Measurements from ENCODE around the gene SCIMP.
"Not testable (repeated sequence)": the region's sequence is repeated elsewhere in the genome, so short reads cannot be mapped to it uniquely, and the experiment has no call there.

Gene SCIMP

DNA sequence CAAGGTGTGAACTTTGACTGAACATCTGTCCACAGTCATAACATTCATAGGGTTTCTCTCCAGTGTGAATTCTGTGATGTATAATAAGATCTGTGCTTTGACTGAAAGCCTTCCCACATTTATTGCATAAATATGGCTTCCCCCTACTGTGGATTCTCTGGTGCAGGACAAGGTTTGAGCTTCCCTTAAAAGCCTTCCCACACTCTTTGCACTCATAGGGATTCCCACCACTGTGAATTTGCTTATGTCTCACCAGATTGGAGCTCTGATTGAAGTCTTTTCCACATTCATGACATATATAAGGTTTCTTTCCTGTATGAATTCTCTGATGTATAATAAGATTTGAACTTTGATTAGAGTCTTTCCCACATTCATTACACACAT, 51.3 kb downstream of the SCIMP start:
- no peak for DNase-seq

DNA sequence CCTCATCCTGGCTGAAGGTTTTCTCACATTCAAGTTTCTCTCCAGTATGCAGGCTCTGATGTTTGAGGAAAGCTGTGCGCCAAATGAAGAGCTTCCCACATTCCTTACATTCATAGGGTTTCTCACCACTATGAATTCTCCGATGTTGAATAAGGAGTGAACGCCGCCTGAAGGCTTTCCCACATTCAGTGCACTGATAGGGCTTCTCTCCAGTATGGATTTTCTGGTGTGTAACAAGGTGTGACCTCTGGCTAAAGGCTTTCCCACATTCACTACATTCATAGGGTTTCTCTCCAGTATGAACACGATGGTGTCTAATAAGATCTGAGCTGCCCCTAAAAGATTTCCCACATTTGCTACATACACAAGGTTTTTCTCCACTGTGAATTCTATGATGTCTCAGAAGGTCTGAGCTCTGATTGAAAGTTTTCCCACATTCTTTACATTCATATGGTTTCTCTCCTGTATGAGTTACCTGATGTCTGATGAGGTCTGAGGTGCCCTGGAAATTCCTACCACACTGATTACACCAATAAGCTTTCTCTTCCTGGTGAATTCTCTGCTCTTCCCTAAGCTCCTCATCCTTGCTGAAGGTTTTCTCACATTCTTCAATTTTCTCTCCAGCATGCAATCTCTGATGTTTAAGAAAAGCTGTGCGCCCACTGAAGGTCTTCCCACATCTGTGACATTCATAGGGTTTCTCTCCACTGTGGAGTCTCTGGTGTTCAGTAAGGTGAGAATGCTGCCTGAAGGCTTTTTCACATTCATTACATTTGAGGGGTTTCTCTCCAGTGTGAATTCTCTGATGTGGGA, 51.9 kb downstream of the SCIMP start:
- DNase-seq = no peak

DNA sequence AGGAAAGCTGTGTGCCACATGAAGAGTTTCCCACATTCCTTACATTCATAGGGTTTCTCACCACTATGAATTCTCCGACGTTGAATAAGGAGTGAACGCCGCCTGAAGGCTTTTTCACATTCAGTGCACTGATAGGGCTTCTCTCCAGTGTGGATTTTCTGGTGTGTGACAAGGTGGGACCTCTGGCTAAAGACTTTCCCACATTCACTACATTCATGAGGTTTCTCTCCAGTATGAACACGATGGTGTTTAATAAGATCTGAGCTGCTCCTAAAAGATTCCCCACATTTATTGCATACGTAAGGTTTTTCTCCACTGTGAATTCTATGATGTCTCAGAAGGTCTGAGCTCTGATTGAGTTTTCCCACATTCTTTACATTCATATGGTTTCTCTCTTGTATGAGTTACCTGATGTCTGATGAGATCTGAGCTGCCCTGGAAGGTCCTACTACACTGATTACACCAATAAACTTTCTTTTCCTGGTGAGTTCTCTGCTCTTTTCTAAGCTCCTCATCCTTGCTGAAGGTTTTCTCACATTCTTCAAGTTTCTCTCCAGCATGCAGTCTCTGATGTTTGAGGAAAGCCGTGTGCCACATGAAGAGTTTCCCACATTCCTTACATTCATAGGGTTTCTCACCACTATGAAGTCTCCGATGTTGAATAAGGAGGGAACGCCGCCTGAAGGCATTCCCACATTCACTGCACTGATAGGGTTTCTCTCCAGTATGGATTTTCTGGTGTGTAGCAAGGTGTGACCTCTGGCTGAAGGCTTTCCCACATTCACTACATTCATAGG, 53.0 kb downstream of the SCIMP start:
- no peak for DNase-seq

DNA sequence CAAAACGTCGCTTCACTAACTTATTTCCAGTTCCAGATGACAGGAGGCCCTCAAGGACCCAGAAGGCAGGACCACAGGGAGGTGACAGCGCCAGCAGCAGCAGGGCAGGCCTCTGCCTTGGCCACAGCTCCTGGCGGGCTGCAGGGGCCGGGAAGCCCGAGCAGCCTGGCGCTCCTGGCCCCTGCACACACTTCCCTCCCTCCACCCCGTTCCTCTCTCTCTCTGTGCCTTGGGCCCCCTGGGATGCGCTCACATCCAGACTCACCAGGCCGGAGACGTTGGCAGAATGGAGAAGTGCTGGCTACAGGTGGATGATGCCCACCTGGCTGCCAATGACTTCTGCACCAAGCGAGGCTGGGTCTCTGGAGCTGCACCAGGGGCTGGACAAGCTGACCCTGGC, 55.7 kb downstream of the SCIMP start:
- DNase-seq = no peak

DNA sequence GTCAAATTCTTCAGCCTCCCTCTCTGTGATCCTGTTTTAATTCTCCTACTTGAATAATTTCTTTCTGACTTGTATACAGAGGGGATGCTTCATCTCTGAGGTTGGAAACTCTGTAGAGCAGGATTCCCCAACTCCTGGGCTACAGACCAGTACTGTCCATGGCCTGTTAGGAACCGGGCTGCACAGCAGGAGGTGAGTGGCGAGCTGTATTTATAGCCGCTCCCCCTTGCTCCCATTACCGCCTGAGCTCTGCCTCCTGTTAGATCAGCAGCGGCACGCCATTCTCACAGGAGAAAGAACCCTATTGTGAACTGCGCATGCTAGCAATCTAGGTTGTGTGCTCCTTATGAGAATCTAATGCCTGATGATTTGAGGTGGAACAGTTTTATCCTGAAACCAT, 59.6 kb downstream of the SCIMP start:
- not testable (repeated sequence) for DNase-seq

DNA sequence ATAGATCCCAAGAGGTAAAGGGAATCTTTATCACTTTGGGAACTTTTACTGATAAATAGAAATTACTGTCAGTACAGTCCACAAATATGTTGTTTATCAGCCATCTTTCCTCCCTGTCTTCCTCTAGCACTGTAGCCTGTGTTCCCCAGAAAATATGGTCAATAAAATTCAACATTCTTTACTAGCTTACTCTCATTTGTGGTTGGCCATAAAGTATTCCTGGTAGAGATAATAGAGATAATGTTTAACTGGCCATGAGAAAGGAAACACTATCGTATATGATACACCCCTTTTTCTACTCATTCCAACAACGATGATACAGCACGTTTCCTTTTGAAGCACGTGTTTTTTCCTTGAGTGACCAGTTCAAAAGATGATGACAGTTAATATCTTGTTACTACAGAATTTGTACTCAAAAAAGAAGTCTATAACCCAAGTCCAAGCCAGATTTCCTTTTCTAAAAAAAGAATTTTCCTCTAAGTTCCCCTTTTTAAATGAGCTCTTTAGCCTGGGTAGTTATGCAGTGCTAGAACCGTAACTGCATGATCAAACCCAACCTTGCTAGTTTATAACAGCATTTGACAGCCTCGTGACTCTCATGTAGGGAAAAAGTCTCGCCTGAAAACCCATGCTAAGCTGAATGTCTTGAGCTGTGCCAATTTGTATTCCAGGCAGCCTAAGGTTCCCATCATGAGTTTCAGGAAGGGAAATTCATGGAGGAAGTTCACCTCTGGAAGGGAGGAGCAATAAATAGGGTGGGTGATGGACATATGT, 68.7 kb downstream of the SCIMP start:
- not testable (repeated sequence) for DNase-seq

DNA sequence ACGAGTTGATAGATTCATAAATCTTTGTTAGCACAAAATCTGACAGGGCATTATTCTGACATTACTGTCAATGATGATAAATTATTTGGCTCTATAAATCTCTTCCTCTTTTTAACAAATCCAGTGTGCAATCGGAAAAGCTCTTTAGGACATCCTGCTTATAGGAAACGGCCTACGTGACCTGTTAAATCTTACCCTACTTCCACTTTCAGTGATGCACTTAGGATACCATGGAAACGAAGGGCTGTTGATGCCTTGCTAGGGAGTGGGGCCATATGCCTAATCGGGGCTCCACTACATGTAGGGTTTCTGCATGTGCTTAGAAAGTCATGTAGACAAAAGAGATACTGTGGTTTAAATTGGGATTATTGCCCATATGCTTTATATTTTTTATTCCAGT, 70.2 kb downstream of the SCIMP start:
- no peak for DNase-seq

DNA sequence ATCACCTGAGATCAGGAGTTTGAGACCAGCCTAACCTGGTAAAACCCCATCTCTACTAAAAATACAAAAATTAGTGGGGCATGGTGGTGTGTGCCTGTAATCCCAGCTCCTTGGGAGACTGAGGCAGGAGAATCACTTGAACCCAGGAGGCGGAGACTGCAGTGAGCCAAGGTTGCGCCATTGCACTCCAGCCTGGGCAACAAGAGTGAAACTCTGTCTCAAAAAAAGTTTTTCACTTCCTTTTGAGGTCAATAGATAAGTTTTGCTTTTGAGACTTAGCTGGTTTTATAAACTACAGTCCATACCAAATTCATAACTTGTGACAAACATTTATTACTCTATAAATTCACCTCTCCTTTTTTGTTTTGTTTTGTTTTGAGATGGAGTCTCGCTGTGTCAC, 72.9 kb downstream of the SCIMP start:
- DNase-seq = not testable (repeated sequence)

DNA sequence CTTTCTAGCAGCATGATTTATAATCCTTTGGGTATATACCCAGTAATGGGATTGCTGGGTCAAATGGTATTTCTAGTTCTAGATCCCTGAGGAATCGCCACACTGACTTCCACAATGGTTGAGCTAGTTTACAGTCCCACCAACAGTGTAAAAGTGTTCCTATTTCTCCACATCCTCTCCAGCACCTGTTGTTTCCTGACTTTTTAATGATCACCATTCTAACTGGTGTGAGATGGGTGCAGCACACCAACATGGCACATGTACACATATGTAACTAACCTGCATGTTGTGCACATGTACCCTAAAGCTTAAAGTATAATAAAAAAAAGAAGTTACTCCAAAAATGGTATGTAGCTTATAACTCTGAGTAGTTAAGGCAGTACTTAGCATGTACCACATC, 74.0 kb downstream of the SCIMP start:
- not testable (repeated sequence) for DNase-seq

All from activated CD8-positive, alpha-beta memory T cell treated with anti-CD3 and anti-CD28 coated beads, Interleukin-2, amount 50 U/mL, for 48 hours (primary cell).